ENCODE data around the gene CDR2L.

CDR2L gene

GRCh38 chr17:74954665-74955421, 32.6 kb upstream of the CDR2L start:
- no peak for TF ChIP-seq CTCF (IDR thresholded peaks at IDR 0.05; ENCODE audit: insufficient read depth, low read length, poor library complexity, severe bottlenecking)
- no peaks in the 10 kb centered on the region for H3K36me3 ChIP-seq (ENCODE audit: control insufficient read depth, insufficient read depth, low read length)
- no peak for DNase-seq (ENCODE audit: extremely low read depth, insufficient read length)
- no peak overlapping the region for H3K4me3 ChIP-seq (replicated peaks; ENCODE audit: low read depth, low read length)
- H3K27me3 ChIP-seq (replicated peaks; ENCODE audit: control insufficient read depth, insufficient read depth, low read length): no peaks in the 10 kb centered on the region

GRCh38 chr17:74956093-74956492, 31.3 kb upstream of the CDR2L start:
- DNase-seq (ENCODE audit: extremely low read depth, insufficient read length): no peak
- TF ChIP-seq CTCF (IDR thresholded peaks at IDR 0.05; ENCODE audit: insufficient read depth, low read length, poor library complexity, severe bottlenecking): no peak
- Histone ChIP-seq H3K27me3 (replicated peaks; ENCODE audit: control insufficient read depth, insufficient read depth, low read length) (no peaks in the 10 kb centered on the region), H3K36me3 (ENCODE audit: control insufficient read depth, insufficient read depth, low read length) (no peaks in the 10 kb centered on the region), H3K4me3 (replicated peaks; ENCODE audit: low read depth, low read length) (no peak overlapping the region)

- TF ChIP-seq CTCF (IDR thresholded peaks at IDR 0.05; ENCODE audit: insufficient read depth, low read length, poor library complexity, severe bottlenecking): peak; percentile 96
- H3K4me3 ChIP-seq (replicated peaks; ENCODE audit: low read depth, low read length): no peak overlapping the region
- DNase-seq (ENCODE audit: extremely low read depth, insufficient read length): peak; percentile 74
These were observed 29.3 kb upstream of the CDR2L start for GRCh38 chr17:74957935-74958740.

GRCh38 chr17:74959826-74960515, 27.5 kb upstream of the CDR2L start:
- no peak for TF ChIP-seq CTCF (IDR thresholded peaks at IDR 0.05; ENCODE audit: insufficient read depth, low read length, poor library complexity, severe bottlenecking)
- Histone ChIP-seq H3K4me3 (replicated peaks; ENCODE audit: low read depth, low read length) (no peak overlapping the region), H3K36me3 (ENCODE audit: control insufficient read depth, insufficient read depth, low read length) (no peaks in the 10 kb centered on the region), H3K27me3 (replicated peaks; ENCODE audit: control insufficient read depth, insufficient read depth, low read length) (no peaks in the 10 kb centered on the region)
- DNase-seq (ENCODE audit: extremely low read depth, insufficient read length): no peak

More at GRCh38 chr17:74957935-74958740, 29.3 kb upstream of the CDR2L start:
- Histone ChIP-seq H3K27me3 (replicated peaks; ENCODE audit: control insufficient read depth, insufficient read depth, low read length) (no peaks in the 10 kb centered on the region), H3K36me3 (ENCODE audit: control insufficient read depth, insufficient read depth, low read length) (no peaks in the 10 kb centered on the region)

- no peaks in the 10 kb centered on the region for H3K27me3 ChIP-seq (replicated peaks; ENCODE audit: control insufficient read depth, insufficient read depth, low read length)
- H3K4me3 ChIP-seq (replicated peaks; ENCODE audit: low read depth, low read length): no peak overlapping the region
- no peaks in the 10 kb centered on the region for H3K36me3 ChIP-seq (ENCODE audit: control insufficient read depth, insufficient read depth, low read length)
- peak; percentile 81 for DNase-seq (ENCODE audit: extremely low read depth, insufficient read length)
- TF ChIP-seq CTCF (IDR thresholded peaks at IDR 0.05; ENCODE audit: insufficient read depth, low read length, poor library complexity, severe bottlenecking): peak; percentile 80
These were observed 26.7 kb upstream of the CDR2L start for GRCh38 chr17:74960570-74961342.

Data from GM06990 (cell line).